WERI-Rb-1 (cell line): ENCODE data around the gene PACS1.
"Not testable (repeated sequence)": the region's sequence is repeated elsewhere in the genome, so short reads cannot be mapped to it uniquely, and the experiment has no call there.

Source experiments
- DNase-seq: peaks from one replicate; pipeline ENCODE4 v3.0.0-alpha.2; 2020
- H3K27ac ChIP-seq: fragments of 250-450 bp; sonication (Bioruptor Pico); 2 replicates; pipeline ENCODE4 v1.5.1; 2020; ENCODE audit warnings: mild to moderate bottlenecking, moderate library complexity
- H3K27me3 ChIP-seq: fragments of 250-450 bp; sonication (Bioruptor Pico); 2 replicates; pipeline ENCODE4 v1.5.1; 2021; ENCODE audit warnings: mild to moderate bottlenecking, low read depth, moderate library complexity; ENCODE audit not compliant: insufficient read depth, severe bottlenecking
- H3K36me3 ChIP-seq: fragments of 250-450 bp; sonication (Bioruptor Pico); 2 replicates; pipeline ENCODE4 v1.5.1; 2020; ENCODE audit warnings: mild to moderate bottlenecking, moderate library complexity
- H3K4me3 ChIP-seq: 2 replicates; pipeline ENCODE4 v1.5.1; 2011; ENCODE audit warnings: low read depth, mild to moderate bottlenecking, control low read depth, low read length
- H3K9me3 ChIP-seq: fragments of 250-450 bp; sonication (Bioruptor Pico); 2 replicates; pipeline ENCODE4 v1.5.1; 2021; ENCODE audit warnings: mild to moderate bottlenecking, moderate library complexity; ENCODE audit not compliant: severe bottlenecking
- CTCF ChIP-seq: IDR thresholded peaks from 2 replicates; pipeline ENCODE4 v1.5.1; 2011; ENCODE audit warnings: low read depth, mild to moderate bottlenecking, control low read depth, inconsistent platforms, low read length

The PACS1 gene

GRCh38 chr11:66089067-66089466, 19.0 kb downstream of the PACS1 start:
- Histone ChIP-seq H3K27ac (no peak overlapping the region), H3K4me3 (no peak overlapping the region), H3K36me3 (no peaks in the 10 kb centered on the region), H3K9me3 (peaks cover 4% of the 10 kb centered on the region), H3K27me3 (no peaks in the 10 kb centered on the region)
- DNase-seq = no peak
- no peak for TF ChIP-seq CTCF

GRCh38 chr11:66090288-66090687, 20.2 kb downstream of the PACS1 start:
- no peak for TF ChIP-seq CTCF
- H3K9me3 ChIP-seq = peaks cover 4% of the 10 kb centered on the region
- no peaks in the 10 kb centered on the region for H3K36me3 ChIP-seq
- no peak overlapping the region for H3K27ac ChIP-seq
- no peak overlapping the region for H3K4me3 ChIP-seq
- DNase-seq = no peak
- no peaks in the 10 kb centered on the region for H3K27me3 ChIP-seq

GRCh38 chr11:66092125-66092524, 22.1 kb downstream of the PACS1 start:
- H3K4me3 ChIP-seq, H3K27ac ChIP-seq, H3K36me3 ChIP-seq, H3K27me3 ChIP-seq, DNase-seq, H3K9me3 ChIP-seq: not testable (repeated sequence)

GRCh38 chr11:66099746-66100145, 29.7 kb downstream of the PACS1 start:
- not testable (repeated sequence) for H3K4me3 ChIP-seq

GRCh38 chr11:66100272-66101065, 30.4 kb downstream of the PACS1 start:
- no peaks in the 10 kb centered on the region for H3K9me3 ChIP-seq
- TF ChIP-seq CTCF = no peak
- H3K4me3 ChIP-seq = no peak overlapping the region
- no peaks in the 10 kb centered on the region for H3K27me3 ChIP-seq
- H3K36me3 ChIP-seq = no peaks in the 10 kb centered on the region
- H3K27ac ChIP-seq = no peak overlapping the region
- DNase-seq = no peak

More at GRCh38 chr11:66099746-66100145, 29.7 kb downstream of the PACS1 start:
- DNase-seq, H3K27ac ChIP-seq, H3K27me3 ChIP-seq, H3K9me3 ChIP-seq, H3K36me3 ChIP-seq: not testable (repeated sequence)

GRCh38 chr11:66101066-66101464, 31.0 kb downstream of the PACS1 start:
- no peak for TF ChIP-seq CTCF
- no peak overlapping the region for H3K27ac ChIP-seq
- no peaks in the 10 kb centered on the region for H3K27me3 ChIP-seq
- DNase-seq = no peak
- H3K4me3 ChIP-seq = no peak overlapping the region
- no peaks in the 10 kb centered on the region for H3K36me3 ChIP-seq
- no peaks in the 10 kb centered on the region for H3K9me3 ChIP-seq

GRCh38 chr11:66104057-66104638, 34.1 kb downstream of the PACS1 start:
- H3K9me3 ChIP-seq = no peaks in the 10 kb centered on the region
- no peak for TF ChIP-seq CTCF
- no peaks in the 10 kb centered on the region for H3K27me3 ChIP-seq
- no peak overlapping the region for H3K4me3 ChIP-seq
- H3K27ac ChIP-seq = no peak overlapping the region
- H3K36me3 ChIP-seq = no peaks in the 10 kb centered on the region
- no peak for DNase-seq
